ENCODE data around the gene FARP1.

Gene FARP1

DNA sequence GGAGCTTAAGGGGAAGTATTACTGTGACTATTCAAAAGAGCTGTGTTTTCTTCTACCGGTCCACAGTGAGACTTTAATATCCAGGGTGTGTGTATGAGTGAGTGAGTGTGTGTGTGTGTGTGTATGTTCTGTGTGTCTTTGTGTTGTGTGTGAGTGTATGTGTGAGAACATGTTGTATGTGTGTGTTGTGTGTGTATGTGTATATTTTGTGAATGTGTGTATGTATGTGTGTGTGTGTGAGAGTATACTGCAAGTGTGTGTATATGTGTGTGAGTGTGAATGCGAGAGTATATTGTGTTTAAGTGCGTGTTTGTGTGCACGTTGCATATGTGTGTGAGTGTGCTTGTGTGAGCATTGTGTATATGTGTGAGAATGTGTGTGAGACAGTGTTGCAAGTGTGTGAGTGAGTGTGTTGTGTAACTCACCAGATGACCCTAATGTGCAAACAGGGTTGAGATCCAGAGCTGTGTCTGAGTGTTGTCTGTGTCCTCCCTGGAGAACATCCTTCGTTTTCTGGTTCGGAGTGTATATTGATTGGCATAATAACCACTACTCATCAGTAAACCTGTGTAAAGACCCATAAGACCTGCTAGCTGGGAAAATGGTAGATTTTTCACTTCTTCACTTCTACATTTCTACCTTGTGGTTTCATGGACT, 135.3 kb downstream of the FARP1 start:
- no peak overlapping the region for H3K27ac Mint-ChIP-seq

DNA sequence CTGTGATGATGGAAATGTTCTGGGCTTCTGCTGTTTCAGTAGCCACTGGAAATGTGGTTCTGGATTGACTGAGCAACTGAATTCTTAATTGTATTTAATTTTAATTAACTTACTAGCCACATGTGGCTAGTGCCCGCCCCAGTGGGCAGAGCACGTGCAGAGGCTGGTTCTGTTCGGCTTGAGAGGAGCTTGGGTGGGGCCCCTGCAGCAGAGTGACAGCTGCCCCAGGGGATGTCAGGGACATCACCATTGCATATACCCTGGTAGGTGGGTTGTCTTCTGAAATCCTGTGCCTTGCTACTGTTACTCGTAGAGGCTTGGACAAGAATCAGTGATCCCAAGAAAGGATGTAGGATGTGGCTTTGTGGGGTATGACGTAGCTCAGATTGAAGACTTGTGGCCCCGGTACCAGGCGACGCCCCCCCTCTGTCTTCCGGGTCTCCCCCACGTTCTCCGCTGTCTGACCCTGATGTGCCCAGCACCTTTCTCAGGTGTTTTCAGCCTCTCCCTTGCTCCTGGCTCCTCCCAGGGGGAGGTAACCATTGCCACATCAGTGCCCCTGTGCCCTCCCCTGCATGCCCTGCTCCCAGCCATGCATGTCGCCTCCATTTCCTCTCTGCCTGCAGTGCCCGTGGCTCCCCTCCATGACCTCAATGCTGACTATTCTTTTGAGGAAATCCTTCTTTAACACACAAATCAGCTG, 136.7 kb downstream of the FARP1 start:
- H3K4me1 Mint-ChIP-seq, result peaks cover 15% of the 10 kb centered on the region
- H3K36me3 Mint-ChIP-seq, result no peaks in the 10 kb centered on the region
- ATAC-seq, result peak; percentile 58
- peak overlapping the region; percentile 61 for H3K4me3 Mint-ChIP-seq
- no peak for DNase-seq (ENCODE audit: low spot score in 2 of 2)
- peak overlapping the region; percentile 55 for H3K27ac Mint-ChIP-seq
- no peaks in the 10 kb centered on the region for H3K9me3 Mint-ChIP-seq

More for the DNA sequence above, 135.3 kb downstream of the FARP1 start:
- ATAC-seq (no peak), DNase-seq (ENCODE audit: low spot score in 2 of 2) (no peak)
- Mint-ChIP-seq H3K9me3 (no peaks in the 10 kb centered on the region), H3K4me3 (no peak overlapping the region), H3K4me1 (peaks cover 15% of the 10 kb centered on the region), H3K36me3 (no peaks in the 10 kb centered on the region)

DNA sequence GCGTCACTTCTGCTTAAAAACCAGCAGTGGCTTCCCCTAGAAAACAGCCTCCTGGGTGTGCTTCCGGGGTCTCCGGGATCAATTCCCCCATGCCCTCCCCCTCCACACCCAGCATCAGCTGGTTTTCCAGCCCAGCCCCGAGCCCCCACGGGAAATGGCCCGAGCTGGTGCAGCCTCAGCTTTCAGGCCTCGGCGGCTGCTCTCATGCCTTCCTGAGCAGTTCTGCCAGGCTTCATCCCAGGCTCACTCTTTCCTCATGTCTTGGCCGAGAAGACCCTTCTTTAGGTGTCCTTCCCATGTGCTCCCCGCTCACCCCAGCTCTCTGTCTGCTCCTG, 137.2 kb downstream of the FARP1 start:
- H3K9me3 Mint-ChIP-seq, result no peaks in the 10 kb centered on the region
- H3K27ac Mint-ChIP-seq, result peak overlapping the region; percentile 55
- H3K4me1 Mint-ChIP-seq, result peaks cover 15% of the 10 kb centered on the region
- H3K4me3 Mint-ChIP-seq, result peak overlapping the region; percentile 61
- ATAC-seq, result peak; percentile 11
- H3K36me3 Mint-ChIP-seq, result no peaks in the 10 kb centered on the region
- no peak for DNase-seq (ENCODE audit: low spot score in 2 of 2)

- Mint-ChIP-seq H3K36me3 (no peaks in the 10 kb centered on the region), H3K9me3 (no peaks in the 10 kb centered on the region), H3K4me3 (no peak overlapping the region), H3K27ac (no peak overlapping the region), H3K4me1 (peaks cover 9% of the 10 kb centered on the region)
- ATAC-seq, result no peak
- DNase-seq (ENCODE audit: low spot score in 2 of 2), result no peak
Observed at GRCh38 chr13:98284679-98285078, 141.8 kb downstream of the FARP1 start.

DNA sequence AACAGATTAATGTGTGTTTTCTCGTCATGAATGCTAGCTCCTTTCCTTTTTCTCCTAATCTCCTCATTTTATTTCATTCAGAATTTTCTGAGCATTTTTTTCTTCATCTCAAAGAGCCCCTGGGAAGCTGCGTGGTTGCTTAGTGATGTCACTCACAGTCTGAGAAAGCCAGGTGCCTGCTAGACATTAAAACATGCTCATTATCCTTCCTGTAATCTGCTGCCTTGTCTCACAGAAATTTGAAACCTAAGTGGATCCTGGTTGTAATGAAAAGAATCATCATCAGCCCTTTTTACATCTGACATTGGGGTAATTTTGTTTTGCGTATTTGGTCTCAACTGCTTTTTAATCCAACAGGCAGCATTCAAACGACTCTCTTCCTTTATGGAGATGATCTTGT, 142.4 kb downstream of the FARP1 start:
- DNase-seq (ENCODE audit: low spot score in 2 of 2), result no peak
- no peak for ATAC-seq
- Mint-ChIP-seq H3K9me3 (no peaks in the 10 kb centered on the region), H3K27ac (no peak overlapping the region), H3K4me3 (no peak overlapping the region), H3K4me1 (peaks cover 3% of the 10 kb centered on the region), H3K36me3 (no peaks in the 10 kb centered on the region)

- H3K4me1 Mint-ChIP-seq, result no peaks in the 10 kb centered on the region
- no peak overlapping the region for H3K27ac Mint-ChIP-seq
- H3K9me3 Mint-ChIP-seq, result no peaks in the 10 kb centered on the region
- DNase-seq (ENCODE audit: low spot score in 2 of 2) (no peak), ATAC-seq (peak; percentile 37)
- H3K36me3 Mint-ChIP-seq, result no peaks in the 10 kb centered on the region
- no peak overlapping the region for H3K4me3 Mint-ChIP-seq
Observed at GRCh38 chr13:98285852-98286594, 143.1 kb downstream of the FARP1 start.

DNA sequence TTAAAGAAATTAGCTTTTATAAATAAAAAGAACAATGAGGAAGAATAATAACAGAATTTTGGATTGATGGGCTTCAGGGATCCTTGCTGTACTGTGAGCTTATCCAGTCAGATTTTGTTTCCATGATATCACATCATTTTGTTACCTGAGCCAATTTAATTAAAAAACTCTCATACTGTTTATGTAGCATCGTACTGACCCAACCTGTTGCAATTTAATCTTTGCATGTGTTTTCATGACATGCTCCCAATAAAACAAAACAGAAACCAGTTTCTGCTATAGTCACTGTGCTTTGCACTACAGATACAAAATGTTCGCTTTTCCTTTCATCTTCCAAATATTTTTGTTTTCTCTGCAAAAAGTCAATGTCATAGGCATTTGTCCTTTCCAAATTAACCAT, 143.9 kb downstream of the FARP1 start:
- Mint-ChIP-seq H3K9me3 (no peaks in the 10 kb centered on the region), H3K4me1 (no peaks in the 10 kb centered on the region), H3K36me3 (no peaks in the 10 kb centered on the region), H3K27ac (no peak overlapping the region), H3K4me3 (no peak overlapping the region)
- DNase-seq (ENCODE audit: low spot score in 2 of 2) (no peak), ATAC-seq (no peak)

- no peak for ATAC-seq
- Mint-ChIP-seq H3K27ac (no peak overlapping the region), H3K4me1 (no peaks in the 10 kb centered on the region), H3K4me3 (no peak overlapping the region), H3K9me3 (no peaks in the 10 kb centered on the region), H3K36me3 (no peaks in the 10 kb centered on the region)
- DNase-seq (ENCODE audit: low spot score in 2 of 2), result no peak
Observed at GRCh38 chr13:98288211-98288610, 145.3 kb downstream of the FARP1 start.

DNA sequence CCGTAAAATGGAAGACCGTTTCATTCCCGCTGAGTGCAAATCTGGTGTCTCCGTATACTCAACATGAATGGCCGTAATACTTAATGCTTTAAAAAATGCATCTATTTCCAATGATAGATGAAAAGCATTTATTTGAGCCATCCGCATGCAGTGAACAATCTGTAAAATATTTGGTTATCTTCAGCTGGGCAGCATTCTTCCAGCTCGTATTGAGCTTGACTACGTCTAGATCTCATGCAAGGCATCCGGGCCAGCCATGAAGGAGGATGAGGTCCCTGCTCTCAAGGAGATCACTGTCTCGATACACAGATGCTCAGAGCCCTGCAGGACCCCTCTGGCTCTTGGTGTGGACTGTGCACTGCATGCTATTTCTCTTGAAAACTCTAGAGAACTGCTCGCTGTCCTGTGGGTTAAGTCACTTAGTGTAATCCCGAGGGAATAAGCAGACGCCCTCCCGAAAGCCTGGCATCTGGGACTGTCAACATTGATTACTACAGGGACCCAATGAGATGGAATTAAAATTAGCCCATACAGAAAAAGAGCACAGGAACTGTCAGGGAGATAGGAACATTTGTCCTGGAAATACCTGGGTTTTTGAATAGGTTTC, 146.5 kb downstream of the FARP1 start:
- Mint-ChIP-seq H3K36me3 (no peaks in the 10 kb centered on the region), H3K27ac (no peak overlapping the region), H3K9me3 (no peaks in the 10 kb centered on the region), H3K4me1 (no peaks in the 10 kb centered on the region), H3K4me3 (no peak overlapping the region)
- no peak for ATAC-seq
- DNase-seq (ENCODE audit: low spot score in 2 of 2), result no peak

DNA sequence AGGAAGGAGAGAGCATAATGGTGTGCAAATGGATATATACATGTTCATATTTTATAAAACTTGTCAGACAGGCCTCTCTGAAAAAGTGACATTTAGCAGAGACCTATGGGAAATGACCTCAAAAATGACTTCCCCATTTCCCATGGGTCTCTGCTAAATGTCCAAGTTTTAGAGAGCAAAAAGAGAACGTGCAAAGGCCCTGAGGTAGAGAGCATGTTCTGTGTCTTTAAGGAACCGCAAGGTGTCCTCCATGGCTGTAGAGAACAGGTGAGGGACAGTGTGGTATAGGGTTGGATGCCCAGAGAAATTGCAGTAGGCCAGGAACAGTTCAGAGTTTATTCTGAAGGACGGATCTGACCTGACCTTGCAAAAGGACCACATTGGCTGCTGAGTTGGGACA, 147.4 kb downstream of the FARP1 start:
- Mint-ChIP-seq H3K9me3 (no peaks in the 10 kb centered on the region), H3K4me1 (no peaks in the 10 kb centered on the region), H3K36me3 (no peaks in the 10 kb centered on the region), H3K27ac (no peak overlapping the region), H3K4me3 (no peak overlapping the region)
- DNase-seq (ENCODE audit: low spot score in 2 of 2) (no peak), ATAC-seq (no peak)

GRCh38 chr13:98291658-98292057, 148.8 kb downstream of the FARP1 start:
- H3K36me3 Mint-ChIP-seq, result no peaks in the 10 kb centered on the region
- H3K4me3 Mint-ChIP-seq, result no peak overlapping the region
- ATAC-seq, result no peak
- no peaks in the 10 kb centered on the region for H3K9me3 Mint-ChIP-seq
- no peak for DNase-seq (ENCODE audit: low spot score in 2 of 2)
- no peak overlapping the region for H3K27ac Mint-ChIP-seq
- H3K4me1 Mint-ChIP-seq, result no peaks in the 10 kb centered on the region

- peak; percentile 37 for ATAC-seq
- no peaks in the 10 kb centered on the region for H3K36me3 Mint-ChIP-seq
- DNase-seq (ENCODE audit: low spot score in 2 of 2), result no peak
- no peak overlapping the region for H3K27ac Mint-ChIP-seq
- H3K9me3 Mint-ChIP-seq, result no peaks in the 10 kb centered on the region
- no peak overlapping the region for H3K4me3 Mint-ChIP-seq
- no peaks in the 10 kb centered on the region for H3K4me1 Mint-ChIP-seq
Observed at GRCh38 chr13:98293103-98293502, 150.2 kb downstream of the FARP1 start.

DNA sequence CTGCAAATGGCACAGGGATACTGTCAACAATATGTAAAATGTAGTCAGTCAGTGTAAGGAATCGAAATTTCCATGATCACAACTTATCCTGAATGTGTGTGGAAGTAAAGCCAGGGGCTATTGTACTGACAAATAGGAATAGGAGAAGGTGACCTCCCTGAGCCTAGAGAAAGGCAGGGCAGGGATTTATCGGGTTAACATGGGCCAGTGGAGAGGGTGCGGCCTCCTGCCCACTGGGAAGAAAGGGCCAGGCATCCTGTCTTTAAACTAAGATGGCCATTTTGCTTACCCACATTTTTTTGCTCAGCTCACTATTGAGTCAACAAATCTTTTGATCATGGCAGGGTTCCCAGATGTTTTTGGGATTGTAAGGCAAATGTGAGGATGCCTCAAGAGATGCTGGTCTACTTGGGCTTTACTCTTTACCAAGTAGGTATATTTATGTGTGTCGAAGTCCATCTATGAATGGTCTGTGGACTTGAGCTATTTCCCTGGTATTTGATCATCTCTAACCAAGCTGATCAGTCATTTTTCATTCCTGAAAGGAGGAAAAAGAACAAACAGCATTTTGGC, 150.8 kb downstream of the FARP1 start:
- Mint-ChIP-seq H3K4me1 (no peaks in the 10 kb centered on the region), H3K9me3 (no peaks in the 10 kb centered on the region), H3K36me3 (no peaks in the 10 kb centered on the region), H3K27ac (no peak overlapping the region), H3K4me3 (no peak overlapping the region)
- no peak for DNase-seq (ENCODE audit: low spot score in 2 of 2)
- no peak for ATAC-seq

DNA sequence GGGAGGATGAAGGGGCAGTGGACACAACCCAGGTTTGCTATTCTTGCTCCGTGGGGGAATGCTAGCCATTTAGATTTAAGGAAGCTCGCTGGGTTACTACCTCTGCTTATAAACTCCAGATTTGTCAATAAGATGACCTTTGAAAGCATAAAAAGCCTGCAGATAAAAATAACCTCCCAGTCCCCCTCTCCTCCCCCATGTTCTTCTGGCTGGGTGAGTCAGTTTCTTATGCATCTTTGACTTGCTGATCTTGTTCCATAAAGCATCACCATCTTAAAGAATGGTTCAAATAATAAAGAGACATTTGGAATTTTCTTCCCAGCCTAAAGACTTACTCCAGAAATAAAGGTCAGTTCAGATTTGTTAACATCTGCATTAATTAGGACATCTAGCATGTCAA, 152.5 kb downstream of the FARP1 start:
- no peak for ATAC-seq
- Mint-ChIP-seq H3K4me3 (no peak overlapping the region), H3K27ac (no peak overlapping the region), H3K4me1 (no peaks in the 10 kb centered on the region), H3K9me3 (no peaks in the 10 kb centered on the region), H3K36me3 (no peaks in the 10 kb centered on the region)
- DNase-seq (ENCODE audit: low spot score in 2 of 2), result no peak

DNA sequence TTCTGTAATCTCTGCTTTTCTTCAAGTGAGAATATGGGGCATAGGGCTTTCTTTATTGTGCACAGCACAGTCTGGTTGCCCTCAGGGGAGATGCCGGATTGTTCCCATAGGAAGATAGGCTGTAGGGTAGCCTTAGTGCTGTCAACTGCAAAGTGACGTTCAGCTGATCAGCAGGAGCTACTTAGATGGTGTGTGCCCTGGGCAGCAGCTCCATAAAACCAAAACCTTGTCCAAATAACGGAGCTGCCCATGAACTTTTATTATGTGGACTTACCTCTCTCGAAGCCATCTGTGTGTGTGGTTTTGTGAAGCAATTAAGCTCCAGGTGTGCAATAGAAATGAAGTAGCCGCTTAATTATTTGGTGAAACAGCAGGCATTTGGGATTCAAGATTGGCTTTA, 154.2 kb downstream of the FARP1 start:
- no peaks in the 10 kb centered on the region for H3K4me1 Mint-ChIP-seq
- no peaks in the 10 kb centered on the region for H3K36me3 Mint-ChIP-seq
- H3K9me3 Mint-ChIP-seq, result no peaks in the 10 kb centered on the region
- DNase-seq (ENCODE audit: low spot score in 2 of 2), result no peak
- no peak overlapping the region for H3K4me3 Mint-ChIP-seq
- no peak for ATAC-seq
- no peak overlapping the region for H3K27ac Mint-ChIP-seq

Measured in stimulated activated effector memory CD8-positive, alpha-beta T cell treated with anti-CD3 and anti-CD28 coated beads, Interleukin-12 subunit alpha, Interleukin-12 subunit beta, amount 100 ng/mL, for 72 hours (primary cell).